ENCODE measurements around the gene SLC35G3.

- TF ChIP-seq, protein P1, sequence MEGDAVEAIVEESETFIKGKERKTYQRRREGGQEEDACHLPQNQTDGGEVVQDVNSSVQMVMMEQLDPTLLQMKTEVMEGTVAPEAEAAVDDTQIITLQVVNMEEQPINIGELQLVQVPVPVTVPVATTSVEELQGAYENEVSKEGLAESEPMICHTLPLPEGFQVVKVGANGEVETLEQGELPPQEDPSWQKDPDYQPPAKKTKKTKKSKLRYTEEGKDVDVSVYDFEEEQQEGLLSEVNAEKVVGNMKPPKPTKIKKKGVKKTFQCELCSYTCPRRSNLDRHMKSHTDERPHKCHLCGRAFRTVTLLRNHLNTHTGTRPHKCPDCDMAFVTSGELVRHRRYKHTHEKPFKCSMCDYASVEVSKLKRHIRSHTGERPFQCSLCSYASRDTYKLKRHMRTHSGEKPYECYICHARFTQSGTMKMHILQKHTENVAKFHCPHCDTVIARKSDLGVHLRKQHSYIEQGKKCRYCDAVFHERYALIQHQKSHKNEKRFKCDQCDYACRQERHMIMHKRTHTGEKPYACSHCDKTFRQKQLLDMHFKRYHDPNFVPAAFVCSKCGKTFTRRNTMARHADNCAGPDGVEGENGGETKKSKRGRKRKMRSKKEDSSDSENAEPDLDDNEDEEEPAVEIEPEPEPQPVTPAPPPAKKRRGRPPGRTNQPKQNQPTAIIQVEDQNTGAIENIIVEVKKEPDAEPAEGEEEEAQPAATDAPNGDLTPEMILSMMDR (conservative IDR thresholded peaks at IDR 0.05 in 1 of 2, IDR thresholded peaks at IDR 0.05 in 1 of 2; ENCODE audit: low read depth in 1 of 2, low read length in 2 of 2) = no peak
- TF ChIP-seq EZH2 (IDR thresholded peaks at IDR 0.05; ENCODE audit: low read length, missing control alignments) = no peak
Observed at GRCh38 chr17:35240861-35241260, 46.7 kb upstream of the SLC35G3 start.
